ENCODE results near the gene FUT8. TPM values are rescaled to one million over a fixed set of nuclear protein-coding genes. Genes with fewer than 3 reads are reported as not detected.

The FUT8 gene
- total and polyA plus RNA-seq, 4 donors, result 1.1 to 14.1 (median 4.0) TPM

DNA sequence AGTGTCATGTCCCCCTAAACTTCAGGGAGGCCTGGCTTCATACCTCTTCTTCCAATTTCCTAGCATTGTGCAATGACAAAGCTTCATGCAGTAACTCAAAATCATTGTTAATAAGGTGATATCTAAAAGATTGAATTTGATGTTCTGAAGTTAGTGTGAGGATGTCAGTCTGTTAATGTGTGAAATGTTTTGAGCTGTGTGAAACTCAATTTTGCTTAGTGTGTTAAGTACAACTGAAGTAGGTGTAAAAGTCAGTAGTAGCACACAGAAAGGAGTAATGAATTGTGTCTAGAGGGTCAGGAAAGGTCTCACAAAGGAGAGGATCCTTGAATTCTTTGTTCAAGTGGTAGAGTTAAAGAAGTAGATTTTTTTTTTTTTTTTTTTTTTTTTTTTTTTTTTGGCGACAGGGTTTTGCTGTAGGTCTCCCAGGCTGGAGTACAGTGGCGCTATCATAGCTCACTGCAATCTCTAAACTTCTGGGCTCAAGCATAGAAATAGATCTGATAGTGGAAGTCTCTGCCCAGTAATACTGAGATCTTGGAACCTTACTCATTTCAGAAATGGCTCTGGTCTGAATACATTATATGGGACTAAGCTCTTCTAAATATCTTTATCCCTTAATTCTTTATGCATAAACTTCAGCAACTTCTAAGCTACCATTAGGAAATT lies 63.9 kb downstream of the FUT8 start:
- 82% methylated on average over 2 of the region's 2 CpGs for whole genome bisulfite sequencing
- DNase-seq (ENCODE audit: low spot score), result no peak
- Histone ChIP-seq H3K4me1 (ENCODE audit: control insufficient read depth in 4 of 4, insufficient read depth in 4 of 4, low read length in 3 of 4) (no peaks in the 10 kb centered on the region), H3K27ac (ENCODE audit: low read depth in 1 of 2, low read length in 2 of 2) (no peak overlapping the region), H3K9ac (ENCODE audit: low read depth in 1 of 2, low read length in 2 of 2) (no peak overlapping the region), H3K36me3 (ENCODE audit: control insufficient read depth in 4 of 4, insufficient read depth in 3 of 4, low read depth in 1 of 4, low read length in 3 of 4) (no peaks in the 10 kb centered on the region), H3K27me3 (ENCODE audit: control insufficient read depth in 4 of 4, insufficient read depth in 4 of 4, low read length in 3 of 4) (no peaks in the 10 kb centered on the region), H3K9me3 (ENCODE audit: control insufficient read depth in 4 of 4, low read length in 3 of 4) (no peaks in the 10 kb centered on the region), H3K4me3 (ENCODE audit: low read depth in 1 of 3, low read length in 3 of 3) (no peak overlapping the region)
- no peak for TF ChIP-seq HNF4G (IDR thresholded peaks at IDR 0.05)
- TF ChIP-seq HNF4A (conservative IDR thresholded peaks at IDR 0.05), result no peak
- no peak for TF ChIP-seq NR2F2 (IDR thresholded peaks at IDR 0.05)
- TF ChIP-seq, protein P1, sequence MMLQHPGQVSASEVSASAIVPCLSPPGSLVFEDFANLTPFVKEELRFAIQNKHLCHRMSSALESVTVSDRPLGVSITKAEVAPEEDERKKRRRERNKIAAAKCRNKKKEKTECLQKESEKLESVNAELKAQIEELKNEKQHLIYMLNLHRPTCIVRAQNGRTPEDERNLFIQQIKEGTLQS (IDR thresholded peaks at IDR 0.05), result no peak
- no peak for TF ChIP-seq FOXA1 (IDR thresholded peaks at IDR 0.05)
- TF ChIP-seq, protein P2, sequence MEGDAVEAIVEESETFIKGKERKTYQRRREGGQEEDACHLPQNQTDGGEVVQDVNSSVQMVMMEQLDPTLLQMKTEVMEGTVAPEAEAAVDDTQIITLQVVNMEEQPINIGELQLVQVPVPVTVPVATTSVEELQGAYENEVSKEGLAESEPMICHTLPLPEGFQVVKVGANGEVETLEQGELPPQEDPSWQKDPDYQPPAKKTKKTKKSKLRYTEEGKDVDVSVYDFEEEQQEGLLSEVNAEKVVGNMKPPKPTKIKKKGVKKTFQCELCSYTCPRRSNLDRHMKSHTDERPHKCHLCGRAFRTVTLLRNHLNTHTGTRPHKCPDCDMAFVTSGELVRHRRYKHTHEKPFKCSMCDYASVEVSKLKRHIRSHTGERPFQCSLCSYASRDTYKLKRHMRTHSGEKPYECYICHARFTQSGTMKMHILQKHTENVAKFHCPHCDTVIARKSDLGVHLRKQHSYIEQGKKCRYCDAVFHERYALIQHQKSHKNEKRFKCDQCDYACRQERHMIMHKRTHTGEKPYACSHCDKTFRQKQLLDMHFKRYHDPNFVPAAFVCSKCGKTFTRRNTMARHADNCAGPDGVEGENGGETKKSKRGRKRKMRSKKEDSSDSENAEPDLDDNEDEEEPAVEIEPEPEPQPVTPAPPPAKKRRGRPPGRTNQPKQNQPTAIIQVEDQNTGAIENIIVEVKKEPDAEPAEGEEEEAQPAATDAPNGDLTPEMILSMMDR (IDR thresholded peaks at IDR 0.05; ENCODE audit: low read depth, low read length, missing input control), result no peak
- no peak for TF ChIP-seq SP1 (IDR thresholded peaks at IDR 0.05)
- TF ChIP-seq, protein P3, sequence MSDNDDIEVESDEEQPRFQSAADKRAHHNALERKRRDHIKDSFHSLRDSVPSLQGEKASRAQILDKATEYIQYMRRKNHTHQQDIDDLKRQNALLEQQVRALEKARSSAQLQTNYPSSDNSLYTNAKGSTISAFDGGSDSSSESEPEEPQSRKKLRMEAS (IDR thresholded peaks at IDR 0.05), result no peak
- TF ChIP-seq GABPA (IDR thresholded peaks at IDR 0.05 in 1 of 2, conservative IDR thresholded peaks at IDR 0.05 in 1 of 2), result no peak
- TF ChIP-seq RXRA (IDR thresholded peaks at IDR 0.05), result no peak
- TF ChIP-seq FOXA2 (IDR thresholded peaks at IDR 0.05), result no peak

DNA sequence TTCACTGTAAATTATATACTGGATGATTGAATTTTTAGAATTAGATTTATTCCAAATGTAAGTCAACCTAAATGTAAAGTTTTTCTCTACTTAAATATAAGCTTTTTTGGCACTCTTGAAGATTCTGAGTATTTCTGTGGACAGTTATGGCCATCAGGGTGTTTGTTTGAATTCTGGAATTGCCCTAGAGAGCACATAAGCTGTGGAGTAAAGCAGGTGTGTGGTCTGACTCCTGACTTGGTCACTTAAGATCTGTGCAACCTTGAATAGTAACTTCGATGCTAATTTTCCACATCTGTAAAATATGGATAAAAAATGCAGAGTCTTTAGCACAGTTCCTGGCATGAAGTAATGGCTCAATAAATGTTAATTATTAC lies 64.4 kb downstream of the FUT8 start:
- Histone ChIP-seq H3K4me1 (ENCODE audit: control insufficient read depth in 4 of 4, insufficient read depth in 4 of 4, low read length in 3 of 4) (no peaks in the 10 kb centered on the region), H3K36me3 (ENCODE audit: control insufficient read depth in 4 of 4, insufficient read depth in 3 of 4, low read depth in 1 of 4, low read length in 3 of 4) (no peaks in the 10 kb centered on the region), H3K4me3 (ENCODE audit: low read depth in 1 of 3, low read length in 3 of 3) (no peak overlapping the region), H3K27ac (ENCODE audit: low read depth in 1 of 2, low read length in 2 of 2) (no peak overlapping the region), H3K27me3 (ENCODE audit: control insufficient read depth in 4 of 4, insufficient read depth in 4 of 4, low read length in 3 of 4) (no peaks in the 10 kb centered on the region), H3K9ac (ENCODE audit: low read depth in 1 of 2, low read length in 2 of 2) (no peak overlapping the region), H3K9me3 (ENCODE audit: control insufficient read depth in 4 of 4, low read length in 3 of 4) (no peaks in the 10 kb centered on the region)
- WGBS, result 96% methylated on average over 1 of the region's 1 CpG
- TF ChIP-seq, protein P4, sequence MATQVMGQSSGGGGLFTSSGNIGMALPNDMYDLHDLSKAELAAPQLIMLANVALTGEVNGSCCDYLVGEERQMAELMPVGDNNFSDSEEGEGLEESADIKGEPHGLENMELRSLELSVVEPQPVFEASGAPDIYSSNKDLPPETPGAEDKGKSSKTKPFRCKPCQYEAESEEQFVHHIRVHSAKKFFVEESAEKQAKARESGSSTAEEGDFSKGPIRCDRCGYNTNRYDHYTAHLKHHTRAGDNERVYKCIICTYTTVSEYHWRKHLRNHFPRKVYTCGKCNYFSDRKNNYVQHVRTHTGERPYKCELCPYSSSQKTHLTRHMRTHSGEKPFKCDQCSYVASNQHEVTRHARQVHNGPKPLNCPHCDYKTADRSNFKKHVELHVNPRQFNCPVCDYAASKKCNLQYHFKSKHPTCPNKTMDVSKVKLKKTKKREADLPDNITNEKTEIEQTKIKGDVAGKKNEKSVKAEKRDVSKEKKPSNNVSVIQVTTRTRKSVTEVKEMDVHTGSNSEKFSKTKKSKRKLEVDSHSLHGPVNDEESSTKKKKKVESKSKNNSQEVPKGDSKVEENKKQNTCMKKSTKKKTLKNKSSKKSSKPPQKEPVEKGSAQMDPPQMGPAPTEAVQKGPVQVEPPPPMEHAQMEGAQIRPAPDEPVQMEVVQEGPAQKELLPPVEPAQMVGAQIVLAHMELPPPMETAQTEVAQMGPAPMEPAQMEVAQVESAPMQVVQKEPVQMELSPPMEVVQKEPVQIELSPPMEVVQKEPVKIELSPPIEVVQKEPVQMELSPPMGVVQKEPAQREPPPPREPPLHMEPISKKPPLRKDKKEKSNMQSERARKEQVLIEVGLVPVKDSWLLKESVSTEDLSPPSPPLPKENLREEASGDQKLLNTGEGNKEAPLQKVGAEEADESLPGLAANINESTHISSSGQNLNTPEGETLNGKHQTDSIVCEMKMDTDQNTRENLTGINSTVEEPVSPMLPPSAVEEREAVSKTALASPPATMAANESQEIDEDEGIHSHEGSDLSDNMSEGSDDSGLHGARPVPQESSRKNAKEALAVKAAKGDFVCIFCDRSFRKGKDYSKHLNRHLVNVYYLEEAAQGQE (IDR thresholded peaks at IDR 0.05), result no peak
- no peak for TF ChIP-seq RXRA (IDR thresholded peaks at IDR 0.05)
- TF ChIP-seq, protein P5, sequence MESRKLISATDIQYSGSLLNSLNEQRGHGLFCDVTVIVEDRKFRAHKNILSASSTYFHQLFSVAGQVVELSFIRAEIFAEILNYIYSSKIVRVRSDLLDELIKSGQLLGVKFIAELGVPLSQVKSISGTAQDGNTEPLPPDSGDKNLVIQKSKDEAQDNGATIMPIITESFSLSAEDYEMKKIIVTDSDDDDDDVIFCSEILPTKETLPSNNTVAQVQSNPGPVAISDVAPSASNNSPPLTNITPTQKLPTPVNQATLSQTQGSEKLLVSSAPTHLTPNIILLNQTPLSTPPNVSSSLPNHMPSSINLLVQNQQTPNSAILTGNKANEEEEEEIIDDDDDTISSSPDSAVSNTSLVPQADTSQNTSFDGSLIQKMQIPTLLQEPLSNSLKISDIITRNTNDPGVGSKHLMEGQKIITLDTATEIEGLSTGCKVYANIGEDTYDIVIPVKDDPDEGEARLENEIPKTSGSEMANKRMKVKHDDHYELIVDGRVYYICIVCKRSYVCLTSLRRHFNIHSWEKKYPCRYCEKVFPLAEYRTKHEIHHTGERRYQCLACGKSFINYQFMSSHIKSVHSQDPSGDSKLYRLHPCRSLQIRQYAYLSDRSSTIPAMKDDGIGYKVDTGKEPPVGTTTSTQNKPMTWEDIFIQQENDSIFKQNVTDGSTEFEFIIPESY (IDR thresholded peaks at IDR 0.05), result no peak
- no peak for TF ChIP-seq FOXA2 (IDR thresholded peaks at IDR 0.05)
- no peak for TF ChIP-seq FOXA1 (IDR thresholded peaks at IDR 0.05)
- TF ChIP-seq SP1 (IDR thresholded peaks at IDR 0.05), result no peak
- no peak for TF ChIP-seq GABPA (IDR thresholded peaks at IDR 0.05 in 1 of 2, conservative IDR thresholded peaks at IDR 0.05 in 1 of 2)
- no peak for TF ChIP-seq NR2F2 (IDR thresholded peaks at IDR 0.05)
- TF ChIP-seq HNF4G (IDR thresholded peaks at IDR 0.05), result no peak
- TF ChIP-seq, protein P1 (IDR thresholded peaks at IDR 0.05), result no peak
- no peak for TF ChIP-seq JUND (IDR thresholded peaks at IDR 0.05)
- TF ChIP-seq RAD21 (IDR thresholded peaks at IDR 0.05), result no peak
- TF ChIP-seq, protein P2 (IDR thresholded peaks at IDR 0.05; ENCODE audit: low read depth, low read length, missing input control), result no peak
- TF ChIP-seq YY1 (IDR thresholded peaks at IDR 0.05), result no peak
- no peak for TF ChIP-seq EGR1 (IDR thresholded peaks at IDR 0.05; ENCODE audit: low read depth in 2 of 2)
- TF ChIP-seq HNF4A (conservative IDR thresholded peaks at IDR 0.05), result no peak
- TF ChIP-seq TAF1 (conservative IDR thresholded peaks at IDR 0.05), result no peak
- no peak for DNase-seq (ENCODE audit: low spot score)

Measured in liver (tissue), 9 donors.